ENCODE data around the gene CNIH3.

- TF ChIP-seq CHD2 (IDR thresholded peaks at IDR 0.05; ENCODE audit: borderline replicate concordance, low read depth, low read length) (no peak), MXI1 (IDR thresholded peaks at IDR 0.05; ENCODE audit: low read depth, low read length) (no peak), PML (IDR thresholded peaks at IDR 0.05; ENCODE audit: low read length) (no peak), ATF2 (IDR thresholded peaks at IDR 0.05; ENCODE audit: low read length) (no peak), EZH2 (IDR thresholded peaks at IDR 0.05; ENCODE audit: borderline replicate concordance, control insufficient read depth, low read depth, low read length) (no peak), CTCF (IDR thresholded peaks at IDR 0.05 in 2 of 3, conservative IDR thresholded peaks at IDR 0.05 in 1 of 3; ENCODE audit: control insufficient read depth in 2 of 3, extremely low read depth in 1 of 3, insufficient read depth in 1 of 3, low read depth in 3 of 3, low read length in 3 of 3) (no peak), EGR1 (IDR thresholded peaks at IDR 0.05; ENCODE audit: borderline replicate concordance in 1 of 2, low read depth in 2 of 2, low read length in 2 of 2) (no peak), ZNF207 (IDR thresholded peaks at IDR 0.05; ENCODE audit: borderline replicate concordance) (no peak), LARP7 (IDR thresholded peaks at IDR 0.05) (no peak), CEBPB (IDR thresholded peaks at IDR 0.05; ENCODE audit: borderline replicate concordance in 1 of 2, low read depth in 2 of 2, low read length in 2 of 2) (no peak), HDAC2 (IDR thresholded peaks at IDR 0.05) (no peak), JUND (IDR thresholded peaks at IDR 0.05; ENCODE audit: low read depth, low read length) (no peak), SP1 (IDR thresholded peaks at IDR 0.05; ENCODE audit: low read depth, low read length) (no peak)
Measured at GRCh38 chr1:224747578-224747977, 131.5 kb downstream of the CNIH3 start.

Measured in GM12878 (cell line).